Measurements from ENCODE around the gene CALML6. TPM values are rescaled to one million over a fixed set of nuclear protein-coding genes. Genes with fewer than 3 reads are reported as not detected.
A peak's percentile ranks its signal among the peaks of the same experiment; 100 is the strongest.

The CALML6 gene, protein sequence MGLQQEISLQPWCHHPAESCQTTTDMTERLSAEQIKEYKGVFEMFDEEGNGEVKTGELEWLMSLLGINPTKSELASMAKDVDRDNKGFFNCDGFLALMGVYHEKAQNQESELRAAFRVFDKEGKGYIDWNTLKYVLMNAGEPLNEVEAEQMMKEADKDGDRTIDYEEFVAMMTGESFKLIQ
- polyA plus RNA-seq = not detected

DNA sequence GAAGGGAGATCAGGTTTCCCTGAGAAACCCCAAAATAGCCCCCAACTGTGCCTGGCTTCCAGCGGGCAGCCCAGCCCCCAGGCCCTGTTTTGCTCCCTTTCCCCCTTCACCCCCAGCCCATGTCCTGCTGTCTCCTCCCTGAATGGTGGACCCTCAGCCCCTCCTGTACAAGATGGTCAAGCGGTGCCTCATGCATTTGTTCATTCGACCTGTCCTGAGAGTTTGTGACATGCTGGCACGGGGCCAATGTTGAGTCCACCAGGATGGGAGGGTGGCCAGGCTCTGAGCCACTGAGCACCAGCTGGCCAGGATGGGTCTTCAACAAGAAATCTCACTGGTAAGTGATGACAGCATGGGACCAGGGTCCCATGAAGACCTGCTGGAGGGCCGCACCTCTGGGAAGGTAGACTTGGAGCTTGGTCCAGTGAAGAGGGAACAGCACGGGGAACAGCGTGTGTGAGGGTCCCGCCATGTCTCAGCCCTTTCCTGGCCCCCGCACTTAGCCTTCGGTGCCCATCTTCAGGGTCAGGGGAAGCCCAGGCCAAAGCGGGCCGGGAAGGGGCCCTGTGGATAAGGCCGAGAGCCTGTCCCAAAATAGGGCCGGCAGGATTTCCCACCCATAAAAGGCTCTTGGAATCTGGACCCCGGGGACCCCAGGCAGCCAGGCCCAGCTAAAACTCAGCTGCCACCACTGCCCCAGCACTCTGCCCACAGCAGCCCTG is at the start of gene CALML6:
Gene CALML6, plus strand, starts transcription at position 290 of the 722 bp plus-strand sequence. Its CDS starts 21 bp downstream, at position 311.
- no peak within 1 kb of the TSS for H3K4me3 Mint-ChIP-seq
- peaks cover 2 to 4% (median 2%) of the 10 kb centered on the region in 3 donors for H3K4me1 Mint-ChIP-seq
- H3K27ac Mint-ChIP-seq = peak within 1 kb of the TSS in 1 of 3 donors; percentile 50

DNA sequence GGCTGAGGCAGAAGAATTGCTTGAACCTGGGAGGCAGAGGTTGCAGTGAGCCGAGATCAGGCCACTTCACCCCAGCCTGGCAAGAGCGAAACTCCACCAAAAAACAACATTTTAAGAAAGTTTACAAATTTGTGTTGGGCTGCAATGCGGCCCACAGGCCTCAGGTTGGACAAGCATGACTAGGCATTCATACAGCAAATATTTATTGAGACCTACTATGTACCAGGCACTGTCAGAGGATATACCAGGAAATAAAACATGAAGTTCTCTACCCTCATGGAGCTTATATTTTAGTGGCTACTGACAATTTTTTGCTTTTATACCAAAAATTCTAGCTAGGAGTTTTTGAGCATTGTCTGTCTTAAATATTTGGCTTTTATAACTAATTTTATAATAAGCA is 47.9 kb upstream of the CALML6 start:
- Mint-ChIP-seq H3K4me3 (no peak overlapping the region), H3K36me3 (peaks cover 2% of the 10 kb centered on the region), H3K9me3 (no peaks in the 10 kb centered on the region), H3K27me3 (no peaks in the 10 kb centered on the region), H3K27ac (no peak overlapping the region), H3K4me1 (peaks cover 59 to 63% (median 61%) of the 10 kb centered on the region in 3 donors)

More for the DNA sequence above, at the start of gene CALML6:
- Mint-ChIP-seq H3K27me3 (no peaks in the 10 kb centered on the region), H3K9me3 (no peaks in the 10 kb centered on the region), H3K36me3 (peaks cover 3% of the 10 kb centered on the region)

DNA sequence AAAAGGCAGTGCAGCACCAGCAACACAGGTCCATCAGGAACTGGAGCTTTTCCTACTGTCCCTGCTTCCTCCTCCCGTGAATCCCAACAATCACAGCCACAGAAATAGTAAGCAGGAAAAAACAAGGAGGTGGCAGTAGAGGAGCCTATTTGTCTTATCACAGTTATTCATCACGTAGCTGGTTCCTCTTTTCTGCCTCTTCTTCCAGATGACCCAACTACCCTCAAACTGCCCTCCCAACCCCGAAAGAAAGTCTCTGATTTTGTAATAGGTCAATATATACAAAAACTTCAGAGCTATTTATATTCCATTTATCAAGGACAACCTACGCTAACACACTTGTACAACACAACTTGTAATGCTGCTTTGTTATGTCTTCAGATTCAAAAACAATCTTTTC is 45.6 kb upstream of the CALML6 start:
- Mint-ChIP-seq H3K4me1 (peaks cover 52 to 60% (median 56%) of the 10 kb centered on the region in 3 donors), H3K27ac (peak overlapping the region; percentile 4 to 83 (median 7)), H3K27me3 (no peaks in the 10 kb centered on the region), H3K4me3 (peak overlapping the region in 2 of 4 donors; percentile 23 to 38), H3K36me3 (peaks cover 2% of the 10 kb centered on the region), H3K9me3 (no peaks in the 10 kb centered on the region)

DNA sequence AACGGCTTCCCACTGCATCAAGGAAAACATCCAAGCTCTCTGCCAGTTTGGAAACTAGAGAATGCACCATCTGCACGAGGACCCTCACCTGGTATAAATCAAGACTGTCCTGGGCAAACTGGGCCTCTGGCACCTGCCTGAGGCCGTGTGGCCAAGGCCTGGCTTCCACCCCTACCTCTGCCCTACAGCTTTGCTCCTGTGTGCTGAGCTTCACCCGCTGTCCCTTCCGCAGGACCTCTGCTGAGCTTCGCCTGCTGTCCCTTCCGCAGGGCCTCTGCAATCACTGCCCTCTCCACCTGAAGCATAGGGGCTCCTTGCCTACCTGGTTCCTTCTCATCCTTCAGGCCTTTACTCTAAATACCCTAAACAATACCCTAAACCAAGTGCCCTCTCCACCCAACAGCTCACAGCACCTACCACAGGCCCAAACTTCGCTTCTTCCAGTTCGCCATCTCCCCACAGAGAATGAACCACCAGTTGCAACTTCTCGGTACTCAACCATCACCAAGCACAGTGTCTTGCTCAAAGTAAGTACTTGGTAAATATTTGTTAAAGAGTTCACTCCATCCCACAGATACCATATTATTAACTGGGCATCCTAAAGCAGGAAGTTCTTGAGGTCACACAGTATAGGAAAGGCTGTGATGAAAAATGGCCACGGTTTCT is 42.6 kb upstream of the CALML6 start:
- peaks cover 2% of the 10 kb centered on the region for H3K36me3 Mint-ChIP-seq
- peaks cover 56 to 64% (median 57%) of the 10 kb centered on the region in 3 donors for H3K4me1 Mint-ChIP-seq
- no peaks in the 10 kb centered on the region for H3K27me3 Mint-ChIP-seq
- no peaks in the 10 kb centered on the region for H3K9me3 Mint-ChIP-seq
- H3K27ac Mint-ChIP-seq = peak overlapping the region; percentile 40 to 98 (median 75)
- peak overlapping the region in 2 of 4 donors; percentile 63 to 65 for H3K4me3 Mint-ChIP-seq

DNA sequence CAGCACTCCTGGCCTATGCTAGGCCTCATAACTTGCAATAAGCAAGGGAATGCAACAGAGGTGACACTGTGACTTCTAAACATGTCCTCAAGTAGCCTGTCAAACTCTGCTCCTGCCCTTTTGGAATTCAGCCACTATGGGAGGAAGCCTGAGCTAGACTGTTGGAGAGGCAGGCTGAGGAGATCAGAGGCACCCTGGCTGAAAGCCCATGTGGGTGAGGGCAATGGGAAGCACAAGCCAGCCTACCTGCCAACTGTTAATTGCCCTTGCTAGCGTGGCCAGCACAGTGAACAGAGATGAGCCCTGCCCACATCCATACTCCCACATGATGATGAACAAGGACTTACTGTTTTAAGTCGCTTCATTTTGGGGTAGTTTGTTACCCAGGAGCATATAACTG is 41.9 kb upstream of the CALML6 start:
- Mint-ChIP-seq H3K4me1 (peaks cover 58 to 69% (median 61%) of the 10 kb centered on the region in 3 donors), H3K4me3 (peak overlapping the region in 2 of 4 donors; percentile 28 to 63), H3K27me3 (no peaks in the 10 kb centered on the region), H3K36me3 (peaks cover 2% of the 10 kb centered on the region), H3K9me3 (no peaks in the 10 kb centered on the region), H3K27ac (no peak overlapping the region)

DNA sequence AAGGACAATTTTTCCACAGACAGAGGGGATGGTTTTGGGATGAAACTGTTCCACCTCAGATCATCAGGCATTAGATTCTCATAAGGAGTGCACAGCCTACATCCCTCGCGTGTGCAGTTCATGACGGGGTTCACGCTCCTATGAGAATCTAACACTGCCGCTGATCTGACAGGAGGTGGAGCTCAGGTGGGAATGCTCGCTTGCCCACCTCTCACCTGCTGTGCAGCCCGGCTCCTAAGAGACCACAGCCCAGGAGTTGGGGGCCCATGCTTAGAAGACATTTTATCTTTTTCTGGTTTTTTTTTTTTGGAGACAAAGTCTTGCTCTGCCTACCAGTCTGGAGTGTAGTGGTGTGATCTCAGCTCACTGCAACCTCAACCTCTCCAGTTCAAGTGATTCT is 40.2 kb upstream of the CALML6 start:
- peaks cover 6% of the 10 kb centered on the region for H3K36me3 Mint-ChIP-seq
- peaks cover 60 to 73% (median 64%) of the 10 kb centered on the region in 3 donors for H3K4me1 Mint-ChIP-seq
- H3K27me3 Mint-ChIP-seq = no peaks in the 10 kb centered on the region
- peak overlapping the region in 2 of 3 donors; percentile 37 to 83 for H3K27ac Mint-ChIP-seq
- no peaks in the 10 kb centered on the region for H3K9me3 Mint-ChIP-seq
- H3K4me3 Mint-ChIP-seq = no peak overlapping the region

DNA sequence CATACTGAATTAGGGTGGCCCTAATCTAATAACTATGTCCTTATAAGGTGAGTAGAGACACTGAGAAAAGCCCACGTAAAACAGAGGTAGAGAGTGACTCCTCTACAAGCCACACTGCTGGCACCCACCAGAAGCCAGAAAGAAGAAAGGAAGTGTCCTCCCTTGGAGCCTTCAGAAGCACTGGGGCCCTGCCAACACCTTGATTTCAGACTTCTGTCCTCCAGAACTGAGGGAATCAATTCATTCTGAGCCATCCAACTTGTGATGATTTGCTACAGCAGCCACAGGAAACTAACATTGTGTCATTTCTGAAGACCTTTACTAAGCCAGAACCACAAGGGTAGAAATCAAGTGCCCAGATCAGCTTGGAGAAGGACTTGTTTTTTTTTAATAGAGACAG is 39.1 kb upstream of the CALML6 start:
- Mint-ChIP-seq H3K27ac (peak overlapping the region in 2 of 3 donors; percentile 40 to 71), H3K4me1 (peaks cover 56 to 70% (median 62%) of the 10 kb centered on the region in 3 donors), H3K4me3 (peak overlapping the region in 2 of 4 donors; percentile 34 to 61), H3K9me3 (no peaks in the 10 kb centered on the region), H3K36me3 (peaks cover 5% of the 10 kb centered on the region), H3K27me3 (no peaks in the 10 kb centered on the region)

DNA sequence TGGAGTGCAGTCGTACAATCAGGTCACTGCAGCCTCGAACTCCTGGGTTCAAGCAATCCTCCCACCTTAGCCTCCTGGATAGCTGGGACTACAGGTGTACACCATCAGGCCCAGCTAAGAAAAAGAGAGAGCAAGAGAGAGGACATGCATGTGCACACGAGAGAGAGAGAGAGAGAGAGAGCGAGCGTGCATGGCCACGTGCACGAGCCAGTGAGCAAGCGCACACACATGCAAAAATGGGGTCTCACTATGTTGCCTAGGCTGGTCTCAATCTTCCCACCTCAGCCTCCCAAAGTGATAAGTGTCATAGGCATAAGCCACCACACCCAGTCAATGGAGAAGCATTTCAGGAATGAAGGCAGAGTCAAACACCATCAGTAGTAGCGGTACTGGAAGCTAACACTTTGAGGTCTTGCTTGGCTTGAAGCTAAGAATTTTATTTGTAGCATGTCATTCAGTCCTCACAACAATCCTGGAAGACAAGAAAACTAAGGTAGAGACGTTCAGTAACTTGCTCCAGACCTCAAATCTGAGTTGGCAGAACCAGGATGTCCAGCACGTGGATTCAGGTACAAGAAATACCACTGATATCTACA is 38.6 kb upstream of the CALML6 start:
- Mint-ChIP-seq H3K4me1 (peaks cover 56 to 70% (median 64%) of the 10 kb centered on the region in 3 donors), H3K36me3 (peaks cover 7% of the 10 kb centered on the region), H3K9me3 (no peaks in the 10 kb centered on the region), H3K27me3 (no peaks in the 10 kb centered on the region), H3K4me3 (peak overlapping the region in 2 of 4 donors; percentile 14 to 61), H3K27ac (peak overlapping the region; percentile 40 to 84 (median 58))

DNA sequence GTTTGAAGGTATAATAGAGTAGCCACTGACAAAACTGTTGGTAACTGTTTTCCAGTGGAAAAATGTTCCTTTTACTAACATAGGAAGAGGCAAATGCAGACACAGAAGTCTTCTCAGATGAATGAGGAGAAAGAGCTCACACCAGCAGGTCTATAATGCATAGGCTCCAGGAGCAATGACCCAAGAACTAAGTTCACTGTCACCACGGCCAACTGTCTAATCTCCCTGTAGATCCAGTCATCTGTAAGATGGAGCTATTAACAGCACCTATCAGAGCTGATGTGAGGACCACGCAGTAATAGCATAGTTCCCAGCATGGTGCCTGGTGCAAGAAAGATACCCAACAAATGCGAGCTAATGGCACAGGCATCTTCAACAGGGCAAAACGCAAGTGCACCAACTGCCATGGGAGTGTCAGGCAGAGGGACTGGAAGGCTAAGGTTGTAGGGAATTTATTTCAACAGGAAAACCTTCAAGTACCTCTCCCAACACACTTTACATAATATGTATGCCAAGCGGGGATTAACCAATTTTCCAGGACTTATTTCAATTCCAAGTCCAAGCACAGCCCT is 37.1 kb upstream of the CALML6 start:
- H3K9me3 Mint-ChIP-seq = no peaks in the 10 kb centered on the region
- no peaks in the 10 kb centered on the region for H3K27me3 Mint-ChIP-seq
- H3K4me1 Mint-ChIP-seq = peaks cover 49 to 66% (median 58%) of the 10 kb centered on the region in 3 donors
- H3K4me3 Mint-ChIP-seq = peak overlapping the region in 3 of 4 donors; percentile 17 to 73 (median 19)
- peak overlapping the region in 2 of 3 donors; percentile 20 to 69 for H3K27ac Mint-ChIP-seq
- peaks cover 7% of the 10 kb centered on the region for H3K36me3 Mint-ChIP-seq

DNA sequence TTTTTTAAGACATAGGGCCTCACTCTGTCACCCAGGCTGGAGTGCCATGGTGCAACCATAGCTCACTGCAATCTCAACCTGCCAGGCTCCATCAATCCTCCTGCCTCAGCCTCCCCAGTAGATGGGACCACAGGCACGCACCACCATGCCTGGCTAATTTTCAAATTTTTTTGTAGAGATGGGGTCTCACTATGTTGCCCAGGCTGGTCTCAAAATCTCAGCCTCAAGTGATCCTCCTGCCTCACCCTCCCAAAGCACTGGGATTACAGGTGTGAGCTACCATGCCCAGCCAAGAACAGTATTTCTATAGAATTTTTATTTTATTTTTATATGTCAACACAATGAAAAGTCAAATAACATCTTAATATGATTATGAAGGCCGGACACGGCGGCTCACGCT is 35.1 kb upstream of the CALML6 start:
- Mint-ChIP-seq H3K27ac (peak overlapping the region in 1 of 3 donors; percentile 86), H3K36me3 (peaks cover 7% of the 10 kb centered on the region), H3K4me1 (peaks cover 60 to 64% (median 62%) of the 10 kb centered on the region in 3 donors), H3K27me3 (no peaks in the 10 kb centered on the region), H3K9me3 (no peaks in the 10 kb centered on the region), H3K4me3 (peak overlapping the region in 1 of 4 donors; percentile 49)

DNA sequence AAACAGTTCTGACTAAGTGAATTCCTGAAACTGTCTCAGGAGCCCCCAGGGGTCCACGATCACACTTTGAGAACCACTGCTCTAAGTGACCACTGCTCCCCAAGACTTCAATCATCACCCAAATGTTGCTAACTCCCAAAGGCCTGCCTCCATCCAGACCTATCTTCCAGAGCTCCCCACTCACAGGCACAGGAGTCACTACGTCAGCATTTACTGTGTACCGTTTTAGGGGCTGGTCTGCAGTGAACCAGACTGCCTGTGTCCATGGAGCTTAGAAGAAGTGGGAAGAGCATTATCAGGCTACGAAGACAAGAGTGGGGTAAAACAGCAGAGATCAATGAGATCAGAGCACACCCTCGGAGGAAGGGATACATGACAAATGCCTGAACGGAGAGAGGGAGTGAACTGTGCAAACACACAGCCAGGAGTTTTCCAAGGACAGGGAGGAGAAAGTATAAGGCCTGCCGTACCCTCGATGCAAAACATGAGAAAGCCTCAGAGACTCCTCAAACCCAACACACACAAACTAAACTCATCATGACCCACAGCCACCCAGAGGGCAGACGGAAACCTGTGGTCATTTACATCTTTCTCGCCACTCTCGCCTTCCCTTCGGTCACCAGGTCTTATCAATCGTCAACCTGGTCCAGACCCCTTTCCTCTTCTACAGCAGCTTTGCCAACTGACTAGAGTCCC is 34.3 kb upstream of the CALML6 start:
- H3K4me3 Mint-ChIP-seq = peak overlapping the region in 2 of 4 donors; percentile 46 to 49
- peaks cover 57 to 58% (median 57%) of the 10 kb centered on the region in 3 donors for H3K4me1 Mint-ChIP-seq
- H3K36me3 Mint-ChIP-seq = peaks cover 7% of the 10 kb centered on the region
- H3K27me3 Mint-ChIP-seq = no peaks in the 10 kb centered on the region
- H3K9me3 Mint-ChIP-seq = no peaks in the 10 kb centered on the region
- peak overlapping the region in 2 of 3 donors; percentile 60 to 89 for H3K27ac Mint-ChIP-seq

DNA sequence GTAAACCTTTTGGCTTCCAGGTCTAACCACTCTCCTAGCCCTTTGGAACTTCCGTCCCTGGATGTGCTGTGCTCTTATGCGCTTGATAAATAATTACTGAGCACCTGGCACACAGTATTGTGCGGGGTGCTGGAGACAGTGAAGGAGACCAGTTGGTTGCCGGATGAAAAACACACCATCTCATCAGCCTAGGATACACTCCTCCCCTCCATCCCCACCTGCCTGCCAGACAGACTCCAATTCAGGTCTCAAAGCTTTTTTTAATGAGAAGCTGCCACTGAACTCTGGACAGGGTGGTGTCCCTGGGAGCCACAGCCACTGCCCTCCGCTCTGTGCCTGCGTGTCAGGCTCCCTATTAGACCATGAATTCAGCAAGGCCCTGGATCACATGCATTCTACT is 33.3 kb upstream of the CALML6 start:
- Mint-ChIP-seq H3K4me1 (peaks cover 51 to 57% (median 53%) of the 10 kb centered on the region in 3 donors), H3K9me3 (no peaks in the 10 kb centered on the region), H3K27ac (peak overlapping the region; percentile 59 to 89 (median 71)), H3K36me3 (peaks cover 7% of the 10 kb centered on the region), H3K4me3 (peak overlapping the region in 2 of 4 donors; percentile 49 to 71), H3K27me3 (no peaks in the 10 kb centered on the region)

DNA sequence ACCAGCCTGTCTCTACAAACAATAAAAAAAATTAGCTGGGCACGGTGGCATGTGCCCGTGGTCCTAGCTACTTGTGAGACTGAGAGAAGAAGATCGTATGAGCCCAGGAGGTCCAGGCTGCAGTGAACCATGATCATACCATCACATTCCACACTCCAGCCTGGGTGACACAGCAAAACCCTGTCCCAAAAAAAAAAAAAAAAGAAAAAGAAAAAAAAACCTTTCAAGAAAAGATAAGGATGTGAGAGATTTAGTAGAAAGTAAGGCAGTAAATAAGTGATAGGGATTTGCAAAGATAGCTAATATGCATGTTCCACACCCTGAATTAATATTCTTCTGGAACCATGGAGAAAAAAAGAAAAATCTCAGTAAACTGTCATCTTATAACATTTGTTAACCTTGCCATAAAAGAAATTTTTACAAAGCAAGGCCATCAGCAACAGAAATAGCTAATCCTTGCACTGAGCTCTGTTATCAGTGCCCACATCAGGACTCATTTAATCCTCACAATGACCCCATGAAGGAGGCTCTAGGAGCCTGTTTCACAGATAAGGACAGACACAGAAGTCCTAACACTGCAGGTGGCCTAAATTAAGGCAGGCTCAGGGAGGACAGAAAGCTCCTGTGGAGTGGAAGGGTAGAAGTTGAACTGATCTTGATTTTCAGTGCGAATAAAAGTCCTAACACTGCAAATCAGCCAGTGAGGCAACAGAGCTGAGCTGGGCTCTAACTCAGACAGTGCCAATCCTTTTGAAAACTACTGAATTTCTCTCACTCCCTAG is 31.8 kb upstream of the CALML6 start:
- Mint-ChIP-seq H3K36me3 (peaks cover 7% of the 10 kb centered on the region), H3K4me3 (peak overlapping the region in 3 of 4 donors; percentile 39 to 77 (median 71)), H3K27ac (peak overlapping the region; percentile 31 to 67 (median 59)), H3K4me1 (peaks cover 55 to 59% (median 56%) of the 10 kb centered on the region in 3 donors), H3K9me3 (no peaks in the 10 kb centered on the region), H3K27me3 (no peaks in the 10 kb centered on the region)

All from IgD-negative memory B cell (primary cell).